Activated CD4-positive, alpha-beta T cell treated with anti-CD3 and anti-CD28 coated beads, Interleukin-2, Interleukin-4, amounts not matched to agents 100 ng/mL and 50 ng/mL, durations not matched to agents 16 hours and 8 hours (primary cell): ENCODE measurements around the gene BPHL.
"Not testable (repeated sequence)": the region's sequence is repeated elsewhere in the genome, so short reads cannot be mapped to it uniquely, and the experiment has no call there.

ENCODE experiments used
- DNase-seq: peaks from one replicate; pipeline ENCODE4 v3.0.0-alpha.2; 2020; ENCODE audit warnings: low spot score

BPHL gene

DNA sequence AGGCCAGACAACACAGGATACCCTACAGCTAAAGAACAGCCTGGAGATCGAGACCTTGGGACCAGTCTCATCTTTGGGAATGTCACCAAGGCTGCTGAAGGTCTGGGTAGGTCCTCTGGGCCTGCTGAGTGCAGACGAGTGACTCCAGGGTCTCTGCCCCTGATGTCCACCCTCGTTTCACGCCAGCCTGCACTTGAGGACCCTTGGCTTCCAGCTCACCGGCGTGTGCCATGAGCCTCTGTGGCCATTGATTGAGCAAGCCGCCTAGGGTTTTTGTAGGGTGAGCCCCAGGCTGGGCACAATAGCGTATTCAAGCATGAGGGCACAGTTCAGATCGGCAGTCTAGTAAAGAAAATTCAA lies 4.3 kb downstream of the BPHL start:
- no peak for DNase-seq

DNA sequence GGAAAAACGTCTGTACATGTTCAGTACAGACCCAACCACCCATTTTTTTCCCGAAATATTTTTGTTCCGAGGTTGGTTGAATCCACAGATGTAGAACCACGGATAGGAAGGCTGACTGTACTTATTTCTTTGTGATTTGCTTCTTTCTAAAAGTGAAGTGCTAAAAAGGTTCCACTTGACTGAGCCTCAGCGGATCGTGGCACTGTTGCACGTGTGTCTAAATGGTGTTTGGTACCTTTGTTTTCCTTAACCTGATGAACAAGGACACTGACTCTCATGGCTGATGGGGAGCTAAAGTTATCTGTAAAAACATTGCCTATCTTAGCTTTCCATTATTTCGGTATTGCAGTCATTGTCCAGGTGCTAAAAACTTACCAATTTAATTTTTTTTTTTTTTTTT lies 6.2 kb downstream of the BPHL start:
- no peak for DNase-seq

DNA sequence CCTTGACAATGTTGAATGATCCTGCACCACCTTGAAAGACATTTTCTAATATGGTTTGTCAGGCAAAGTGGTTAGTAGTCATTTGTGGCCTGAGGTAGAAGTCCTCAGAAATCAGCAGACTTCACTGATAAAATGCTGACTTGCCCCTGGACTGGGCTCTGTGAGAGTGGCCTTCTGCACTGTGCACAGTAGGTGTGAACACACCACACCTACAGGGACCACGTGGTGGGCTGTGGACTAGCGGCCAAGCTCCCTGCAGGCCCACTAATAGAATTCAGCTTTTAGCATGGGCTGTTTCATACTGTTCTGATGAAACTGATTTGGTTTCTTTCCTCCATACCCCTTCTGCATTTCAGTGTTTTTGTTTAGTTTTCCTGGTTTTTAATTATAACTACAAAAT lies 7.3 kb downstream of the BPHL start:
- DNase-seq: no peak

DNA sequence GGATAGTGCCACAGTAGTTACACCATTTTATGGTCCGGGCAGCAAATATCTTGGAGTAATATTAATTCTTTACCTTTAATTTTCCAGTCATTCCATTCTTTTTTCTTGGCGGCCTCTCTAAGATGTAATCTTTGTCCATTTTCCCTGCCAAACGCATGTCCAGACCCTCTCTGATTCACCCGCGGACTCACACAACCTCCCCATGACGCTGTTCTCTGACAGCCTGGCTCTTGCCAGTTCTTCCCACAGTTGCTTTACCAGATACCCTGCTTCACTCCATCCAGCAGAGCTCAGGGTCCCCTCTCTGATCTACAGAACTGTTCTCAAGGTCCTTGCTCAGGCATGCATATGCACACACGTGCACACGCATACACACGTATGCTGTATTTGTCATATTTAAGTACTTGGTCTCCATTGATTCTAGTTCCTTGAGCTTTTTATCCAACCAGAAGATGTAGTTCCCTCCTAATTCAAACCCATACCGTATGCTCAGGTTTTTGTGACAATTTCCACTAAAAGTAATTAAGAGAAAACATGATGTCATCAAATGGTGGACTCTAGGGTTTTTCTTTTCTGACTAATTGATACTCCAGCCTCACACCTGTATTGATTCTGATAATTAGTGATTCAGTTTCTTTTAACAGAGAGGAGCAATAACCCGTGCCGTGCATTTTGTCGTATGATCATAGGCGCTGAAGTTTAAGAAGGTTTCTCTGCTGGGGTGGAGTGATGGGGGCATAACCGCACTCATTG lies 10.0 kb downstream of the BPHL start:
- DNase-seq: no peak

DNA sequence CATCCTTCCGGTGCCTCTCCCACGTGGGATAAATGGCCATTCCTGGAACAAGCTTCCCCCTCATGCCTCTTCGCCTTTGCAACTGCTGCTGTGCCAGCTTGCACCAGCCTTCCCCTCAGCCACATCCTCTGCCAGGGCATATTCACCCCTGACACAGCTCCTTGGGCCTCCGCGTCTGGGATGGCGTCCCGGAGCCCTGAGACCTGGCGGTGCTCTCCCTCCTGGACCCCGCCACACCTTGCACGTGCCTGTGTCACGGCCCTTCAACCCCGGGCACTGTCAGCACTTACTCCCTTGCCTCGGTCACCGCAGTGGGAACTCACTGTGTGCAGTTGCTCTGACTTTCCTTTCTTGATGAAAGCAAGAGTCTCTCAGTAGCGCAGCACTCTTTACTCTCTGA lies 13.2 kb downstream of the BPHL start:
- no peak for DNase-seq

- DNase-seq: no peak
Measured at GRCh38 chr6:3133515-3133914, 15.0 kb downstream of the BPHL start.

DNA sequence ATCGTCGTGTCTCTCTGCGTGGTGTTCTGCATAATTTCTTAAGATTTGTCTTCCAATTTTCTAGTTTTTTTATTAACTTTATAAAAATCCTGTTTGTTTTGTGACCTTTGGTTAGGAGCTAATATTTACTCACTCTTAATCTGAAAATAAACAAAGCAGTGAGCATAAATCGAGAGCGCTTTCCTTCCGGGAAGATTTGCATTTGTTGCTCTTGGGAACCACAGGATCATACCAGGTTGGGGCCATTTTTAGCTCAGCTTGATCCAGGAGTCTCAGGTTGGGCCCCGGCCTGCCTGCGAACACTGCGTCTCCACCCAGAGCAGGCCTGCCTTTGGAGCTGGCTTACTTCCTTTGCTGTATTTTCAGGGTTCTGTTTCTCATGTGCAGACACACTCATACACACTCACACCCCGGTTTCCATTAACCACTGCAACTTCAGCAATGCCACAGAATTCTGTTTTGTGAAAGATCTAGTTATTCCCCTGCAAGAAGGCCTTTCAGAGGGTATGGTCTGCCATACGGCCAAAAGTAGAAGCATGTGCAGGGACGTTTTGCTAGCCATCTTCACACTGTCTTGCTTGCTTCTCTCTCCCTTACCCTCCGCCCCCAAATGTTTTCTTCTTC lies 17.3 kb downstream of the BPHL start:
- no peak for DNase-seq

DNA sequence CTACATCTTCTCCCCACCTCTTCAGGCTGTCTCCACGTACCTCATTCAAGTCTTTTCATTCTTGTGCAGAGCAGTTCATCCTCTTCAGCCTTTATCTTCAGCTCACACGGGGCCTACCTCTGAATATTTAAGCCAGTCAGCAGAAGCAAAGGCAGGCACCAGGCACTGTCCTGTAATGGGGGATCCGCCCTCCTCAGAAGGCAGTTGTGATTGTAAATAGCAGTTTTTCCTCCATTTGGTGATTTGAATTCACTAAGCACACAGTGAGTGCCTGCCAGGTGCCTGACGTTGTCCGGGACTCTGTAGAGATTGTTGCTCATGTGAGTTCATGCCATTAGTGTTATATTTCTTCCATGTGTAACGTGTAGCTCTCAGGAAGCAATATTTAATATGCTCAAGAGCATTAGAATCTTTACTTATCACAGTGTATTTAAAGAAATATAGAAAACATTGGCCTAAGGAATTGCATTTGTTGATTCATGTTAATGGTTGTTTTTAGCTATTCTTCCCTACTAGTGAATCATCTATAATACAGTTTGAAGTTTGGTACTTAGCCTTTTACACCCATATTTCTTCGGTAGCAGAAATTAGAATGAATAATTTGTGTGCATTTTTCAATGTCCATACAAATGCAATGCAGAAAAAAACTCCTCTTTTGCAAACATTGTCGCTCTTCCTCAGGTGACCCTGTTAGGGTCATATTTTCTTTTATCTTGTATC lies 17.9 kb downstream of the BPHL start:
- no peak for DNase-seq

- DNase-seq: no peak
Measured at GRCh38 chr6:3137057-3137777, 18.7 kb downstream of the BPHL start.

DNA sequence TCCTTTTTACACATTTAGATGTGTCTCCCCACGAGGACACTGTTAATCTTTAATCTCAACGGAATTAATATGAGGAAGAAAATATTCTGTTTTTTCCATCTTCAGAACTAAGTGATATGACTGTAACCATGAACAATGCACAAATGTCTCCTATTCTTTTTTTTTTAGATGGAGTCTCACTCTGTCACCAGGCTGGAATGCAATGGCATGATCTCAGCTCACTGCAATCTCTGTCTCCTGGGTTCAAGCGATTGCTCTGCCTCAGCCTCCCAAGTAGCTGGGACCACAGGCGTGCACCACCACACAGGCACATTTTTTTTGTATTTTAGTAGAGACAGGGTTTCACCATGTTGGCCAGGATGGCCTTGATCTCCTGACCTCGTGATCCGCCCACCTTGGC lies 19.4 kb downstream of the BPHL start:
- DNase-seq: not testable (repeated sequence)

- no peak for DNase-seq
Measured at GRCh38 chr6:3138341-3138740, 19.8 kb downstream of the BPHL start.

GRCh38 chr6:3139090-3139903 lies 20.8 kb downstream of the BPHL start:
- no peak for DNase-seq

GRCh38 chr6:3140201-3140600 lies 21.7 kb downstream of the BPHL start:
- no peak for DNase-seq

DNA sequence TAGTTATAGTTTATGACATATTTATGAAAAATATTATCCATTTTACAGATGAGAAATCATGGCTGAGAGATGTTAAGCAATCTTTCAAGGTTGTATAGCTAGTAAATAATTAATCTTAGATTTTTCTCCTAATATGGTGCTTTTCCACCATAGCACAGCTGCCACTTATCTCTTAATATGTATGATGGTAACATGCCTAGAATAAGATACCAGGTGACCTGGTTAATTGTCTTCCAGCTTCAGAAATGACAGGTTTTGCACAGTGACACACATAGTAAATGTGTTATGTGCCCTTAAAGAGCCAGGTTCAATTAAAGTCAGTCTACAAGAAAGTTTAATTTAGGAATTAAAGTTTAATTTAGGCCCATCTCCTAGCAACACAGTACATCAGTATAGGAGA lies 24.0 kb downstream of the BPHL start:
- no peak for DNase-seq

GRCh38 chr6:3143158-3143557 lies 24.6 kb downstream of the BPHL start:
- DNase-seq: no peak

- no peak for DNase-seq
Measured at GRCh38 chr6:3144571-3144970, 26.1 kb downstream of the BPHL start.

DNA sequence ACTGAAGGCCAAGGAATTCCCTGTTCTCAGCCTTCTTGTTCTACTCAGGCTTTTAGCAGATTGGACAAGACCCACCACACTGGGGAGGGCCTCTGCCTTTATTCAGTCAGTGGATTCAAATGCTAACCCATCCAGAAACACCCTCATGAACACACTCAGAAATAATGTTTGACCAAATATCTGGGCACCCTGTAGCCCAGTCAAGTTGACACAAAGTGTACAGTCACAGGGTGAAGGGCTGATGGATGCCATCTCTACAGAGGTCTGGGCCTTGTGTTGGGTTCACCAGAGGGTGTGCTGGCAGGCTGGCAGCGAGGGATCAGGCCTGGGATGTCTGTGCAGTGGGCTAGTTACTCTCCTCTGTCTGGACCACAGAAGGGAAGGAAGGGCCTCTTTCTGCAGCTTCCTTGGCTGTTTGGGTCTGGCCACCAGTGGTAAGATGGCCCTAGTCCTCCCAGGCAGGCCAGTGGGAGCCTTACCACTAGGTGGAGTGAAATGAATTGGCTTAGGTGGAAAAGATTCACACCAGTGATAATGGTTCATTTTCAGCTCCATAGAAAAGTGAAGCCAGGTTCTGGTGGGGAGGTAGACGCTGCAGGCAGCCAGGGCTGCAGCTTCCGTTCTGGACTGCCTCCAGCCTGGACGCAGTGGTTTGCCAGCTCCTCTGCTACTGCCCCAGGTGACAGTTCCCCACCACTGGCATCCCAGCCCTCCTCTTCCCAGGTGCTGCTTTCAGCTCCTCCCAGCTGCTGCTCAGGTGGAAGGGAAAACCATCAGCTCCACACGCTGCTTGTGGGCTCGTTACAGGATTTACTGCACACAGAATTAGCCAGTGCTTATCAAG lies 29.6 kb downstream of the BPHL start:
- no peak for DNase-seq

GRCh38 chr6:3151691-3152090 lies 33.2 kb downstream of the BPHL start:
- no peak for DNase-seq

DNA sequence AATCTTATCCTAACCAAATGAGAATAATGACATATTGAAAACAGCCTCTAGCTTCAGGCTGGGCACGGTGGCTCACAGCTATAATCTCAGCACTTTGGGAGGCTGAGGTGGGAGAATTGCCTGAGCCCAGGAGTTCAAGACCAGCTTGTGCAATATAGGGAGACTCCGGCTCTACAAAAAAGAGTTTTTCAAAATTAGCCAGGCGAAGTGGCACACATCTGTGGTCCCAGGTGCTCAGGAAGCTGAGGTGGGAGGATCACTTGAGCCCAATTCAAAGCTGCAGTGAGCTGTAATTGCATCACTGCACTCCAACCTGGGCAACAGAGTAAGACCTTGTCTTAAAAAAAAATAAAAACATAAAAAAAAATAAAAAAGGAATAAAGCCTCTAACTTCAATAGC lies 34.2 kb downstream of the BPHL start:
- DNase-seq: no peak

DNA sequence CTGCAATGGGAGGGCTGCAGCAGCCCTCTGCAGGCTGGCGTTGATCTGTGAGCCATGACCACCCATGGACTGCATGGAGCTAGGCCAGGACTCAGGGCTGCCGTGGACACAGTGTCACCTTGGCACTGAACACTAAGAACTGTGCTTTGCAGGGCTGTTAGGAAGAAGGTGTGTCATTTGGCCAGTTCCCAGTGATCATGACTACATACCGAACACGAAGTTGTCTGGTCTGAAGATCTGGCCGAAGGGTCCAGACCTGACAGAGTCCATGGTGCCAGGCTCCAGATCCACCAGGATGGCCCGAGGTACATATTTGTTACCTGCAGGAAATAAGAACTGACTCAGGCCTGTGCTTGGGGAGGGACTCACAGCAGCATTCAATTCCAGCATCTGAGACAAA lies 36.9 kb downstream of the BPHL start:
- DNase-seq: not testable (repeated sequence)
